Right hindlimb (tissue), 1 donor: ENCODE data around the gene ZNF564.
A peak's percentile ranks its signal among the peaks of the same experiment; 100 is the strongest.
"Not testable (repeated sequence)": the region's sequence is repeated elsewhere in the genome, so short reads cannot be mapped to it uniquely, and the experiment has no call there.

Experiments
- DNase-seq: peaks from one replicate; pipeline ENCODE4 v3.0.0-alpha.2; 2018

ZNF564 gene

DNA sequence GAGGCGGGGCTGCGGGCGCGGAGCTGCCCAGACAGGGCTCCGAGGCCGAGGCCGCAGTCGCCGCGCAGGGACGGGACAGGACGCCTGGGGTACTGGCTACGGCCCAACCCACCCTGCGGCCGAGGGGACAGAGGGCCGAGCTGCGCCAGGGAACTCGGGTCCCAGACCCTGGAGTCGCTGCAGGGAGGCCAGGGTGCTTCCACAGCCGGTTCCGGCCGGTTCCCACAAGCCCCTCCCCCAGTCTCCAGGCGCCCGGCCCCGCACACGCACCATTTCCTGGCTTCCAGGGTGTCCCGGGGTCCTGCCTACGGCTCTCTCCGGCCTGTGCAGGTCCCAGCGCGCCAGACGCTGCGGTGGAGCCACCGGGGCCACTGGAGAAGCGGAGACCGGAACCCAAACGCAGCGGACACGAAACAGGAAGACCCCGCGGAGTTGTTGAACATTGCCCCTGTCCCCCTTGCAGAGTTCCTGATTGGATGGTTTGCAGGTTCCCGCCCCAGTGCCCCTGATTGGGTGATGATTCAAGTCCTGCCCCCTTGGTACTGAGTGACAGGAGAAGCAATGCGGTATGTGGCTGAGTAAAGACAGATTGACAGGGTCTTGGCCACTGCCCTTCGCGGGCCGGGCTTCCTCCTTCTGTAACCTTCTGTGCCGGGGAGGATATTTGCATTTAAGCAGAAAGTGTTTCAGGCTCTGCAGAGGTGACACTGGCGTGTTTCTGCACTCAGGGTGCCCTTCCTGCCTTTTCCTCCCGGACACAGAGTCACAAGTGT is at the start of gene ZNF564:
ZNF564 (minus strand) TSS at position 423 of the 773 bp plus-strand sequence; CDS start at position 273, 150 bp downstream.
- peak; percentile 99 for DNase-seq

- DNase-seq, result no peak
Measured at GRCh38 chr19:12597594-12597993, 46.3 kb upstream of the ZNF564 start.

- DNase-seq, result no peak
Measured at GRCh38 chr19:12596927-12597548, 45.8 kb upstream of the ZNF564 start.

DNA sequence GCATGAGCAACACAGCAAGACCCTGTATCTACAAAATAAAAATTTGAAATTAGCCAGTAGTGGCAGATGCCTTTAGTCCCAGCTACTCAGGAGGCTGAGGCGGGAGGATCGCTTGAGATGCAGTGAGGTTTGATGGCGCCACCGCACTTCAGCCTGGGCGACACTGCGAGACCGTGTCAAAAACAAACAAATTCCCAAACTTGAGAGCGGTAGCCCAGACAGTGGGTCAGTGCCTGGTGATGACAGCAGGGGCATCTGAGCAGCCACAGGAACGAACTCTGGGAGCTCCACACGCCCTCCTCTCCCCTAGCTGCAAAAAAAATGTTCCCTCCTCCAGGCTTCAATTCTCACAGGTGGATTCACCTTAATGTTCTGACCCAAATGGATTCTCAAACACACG is 45.2 kb upstream of the ZNF564 start:
- no peak for DNase-seq

GRCh38 chr19:12581100-12581499 is 29.8 kb upstream of the ZNF564 start:
- DNase-seq, result no peak

DNA sequence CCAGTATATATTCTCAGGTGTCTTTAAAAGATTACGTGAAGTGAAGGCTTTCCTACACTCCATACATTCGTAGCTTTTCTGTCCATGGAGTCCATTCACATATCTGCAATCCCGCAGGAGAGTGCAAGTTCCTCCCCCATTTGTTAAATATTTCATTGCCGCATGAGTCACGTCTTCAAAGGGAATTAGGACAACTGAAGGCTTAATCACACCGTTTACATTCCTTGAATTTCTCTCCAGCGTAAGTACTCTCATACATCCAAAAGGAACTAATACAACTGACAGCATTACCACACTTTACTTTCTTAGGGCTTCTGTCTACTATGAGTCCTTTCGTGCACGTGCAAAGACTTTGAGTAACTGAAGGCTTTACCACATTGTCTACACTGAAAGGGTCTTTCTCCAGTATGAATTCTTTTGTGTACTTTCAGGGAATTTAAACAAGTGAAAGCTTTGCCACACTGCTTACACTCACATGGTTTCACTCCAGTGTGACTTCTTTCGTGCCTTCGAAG is 29.0 kb upstream of the ZNF564 start:
- DNase-seq, result no peak

GRCh38 chr19:12578641-12579040 is 27.4 kb upstream of the ZNF564 start:
- no peak for DNase-seq

GRCh38 chr19:12574036-12574435 is 22.8 kb upstream of the ZNF564 start:
- no peak for DNase-seq

DNA sequence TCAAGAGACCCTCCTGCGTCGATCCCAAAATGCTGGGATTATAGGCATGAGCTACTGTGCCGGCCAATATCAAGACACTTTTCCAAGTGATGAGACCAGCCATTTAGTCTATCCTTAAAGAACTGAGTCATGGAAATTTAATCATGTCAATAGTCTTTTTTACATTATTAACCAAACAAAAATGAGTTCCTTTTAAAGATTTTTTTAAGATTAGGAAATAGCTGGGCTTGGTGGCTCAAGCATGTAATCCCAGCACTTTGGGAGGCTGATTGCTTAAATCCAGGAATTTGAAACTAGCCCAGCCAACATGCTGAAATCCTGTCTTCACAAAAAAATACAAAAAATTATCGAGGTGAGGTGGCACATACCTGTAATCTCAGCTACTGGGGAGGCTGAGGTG is 16.7 kb upstream of the ZNF564 start:
- no peak for DNase-seq

DNA sequence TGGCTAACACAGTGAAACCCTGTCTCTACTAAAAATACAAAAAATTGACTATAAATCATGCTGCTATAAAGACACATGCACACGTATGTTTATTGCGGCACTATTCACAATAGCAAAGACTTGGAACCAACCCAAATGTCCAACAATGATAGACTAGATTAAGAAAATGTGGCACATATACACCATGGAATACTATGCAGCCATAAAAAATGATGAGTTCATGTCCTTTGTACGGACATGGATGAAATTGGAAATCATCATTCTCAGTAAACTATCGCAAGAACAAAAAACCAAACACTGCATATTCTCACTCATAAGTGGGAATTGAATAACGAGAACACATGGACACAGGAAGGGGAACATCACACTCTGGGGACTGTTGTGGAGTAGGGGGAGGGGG is 15.1 kb upstream of the ZNF564 start:
- DNase-seq, result not testable (repeated sequence)

- peak; percentile 90 for DNase-seq
Measured at GRCh38 chr19:12564016-12564664, 12.9 kb upstream of the ZNF564 start.

DNA sequence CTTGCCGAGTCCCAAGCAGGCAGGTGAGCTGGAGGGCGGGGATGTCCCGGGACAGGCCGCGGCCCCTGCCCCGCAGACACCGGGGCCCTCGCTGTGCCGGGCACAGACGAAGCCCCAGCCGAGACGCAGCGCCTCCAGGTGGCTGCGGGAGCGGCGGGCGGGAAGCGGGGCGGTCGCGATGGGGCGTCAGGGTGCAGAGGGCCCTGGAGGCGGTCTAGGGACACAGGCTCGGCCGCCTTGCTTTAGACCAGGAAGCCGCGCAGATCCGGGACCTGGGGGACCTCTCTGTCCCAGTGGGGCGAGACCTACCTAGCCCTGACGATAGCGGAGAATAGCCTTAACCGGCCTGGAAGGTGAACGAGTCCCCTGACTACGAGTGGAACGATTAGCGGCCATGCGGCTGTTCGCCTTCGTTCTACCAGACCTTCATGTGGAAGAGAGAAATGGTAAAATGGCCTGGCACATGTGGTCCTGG is 4.2 kb upstream of the ZNF564 start:
- DNase-seq, result no peak

- DNase-seq, result no peak
Measured at GRCh38 chr19:12546903-12547302, 4.4 kb downstream of the ZNF564 start.

- no peak for DNase-seq
Measured at GRCh38 chr19:12546068-12546467, 5.2 kb downstream of the ZNF564 start.

DNA sequence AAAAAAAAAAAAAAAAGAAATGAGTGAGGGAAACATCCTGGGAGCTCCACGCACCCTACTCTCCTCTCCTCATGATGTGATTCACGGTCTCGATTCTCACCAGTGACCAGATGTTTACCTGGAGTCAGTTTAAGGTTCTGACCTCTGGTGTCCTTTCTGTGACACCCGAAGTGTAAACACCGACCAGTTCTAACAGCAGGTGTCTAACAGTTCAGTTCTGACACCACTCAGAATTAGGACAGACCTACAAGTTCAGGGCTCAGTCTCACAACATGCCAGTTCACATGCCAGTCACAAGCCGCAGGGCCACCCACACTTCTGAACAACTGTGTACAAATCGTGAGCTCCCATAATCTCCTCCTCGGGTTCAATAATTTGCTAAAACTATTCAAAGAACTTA is 6.0 kb downstream of the ZNF564 start:
- no peak for DNase-seq

GRCh38 chr19:12544401-12544876 is 6.8 kb downstream of the ZNF564 start:
- no peak for DNase-seq

DNA sequence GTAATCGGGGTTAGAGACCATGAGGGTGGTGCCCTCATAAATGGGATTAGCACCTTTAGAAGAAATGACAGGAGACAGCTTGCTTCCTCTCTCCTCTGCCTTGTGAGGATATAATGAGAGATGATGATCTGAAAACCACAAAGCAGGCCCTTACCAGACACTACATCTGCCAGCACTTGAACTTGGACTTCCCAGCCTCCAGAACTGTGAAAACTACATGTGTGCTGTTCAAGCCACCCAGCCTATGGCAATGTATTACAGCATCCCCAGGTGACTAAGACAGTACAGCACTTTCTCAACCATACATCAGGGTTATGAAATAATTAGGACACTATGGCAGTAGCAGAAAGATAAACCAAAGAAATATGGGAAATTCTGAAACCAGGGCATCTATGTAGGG is 7.4 kb downstream of the ZNF564 start:
- DNase-seq, result no peak

DNA sequence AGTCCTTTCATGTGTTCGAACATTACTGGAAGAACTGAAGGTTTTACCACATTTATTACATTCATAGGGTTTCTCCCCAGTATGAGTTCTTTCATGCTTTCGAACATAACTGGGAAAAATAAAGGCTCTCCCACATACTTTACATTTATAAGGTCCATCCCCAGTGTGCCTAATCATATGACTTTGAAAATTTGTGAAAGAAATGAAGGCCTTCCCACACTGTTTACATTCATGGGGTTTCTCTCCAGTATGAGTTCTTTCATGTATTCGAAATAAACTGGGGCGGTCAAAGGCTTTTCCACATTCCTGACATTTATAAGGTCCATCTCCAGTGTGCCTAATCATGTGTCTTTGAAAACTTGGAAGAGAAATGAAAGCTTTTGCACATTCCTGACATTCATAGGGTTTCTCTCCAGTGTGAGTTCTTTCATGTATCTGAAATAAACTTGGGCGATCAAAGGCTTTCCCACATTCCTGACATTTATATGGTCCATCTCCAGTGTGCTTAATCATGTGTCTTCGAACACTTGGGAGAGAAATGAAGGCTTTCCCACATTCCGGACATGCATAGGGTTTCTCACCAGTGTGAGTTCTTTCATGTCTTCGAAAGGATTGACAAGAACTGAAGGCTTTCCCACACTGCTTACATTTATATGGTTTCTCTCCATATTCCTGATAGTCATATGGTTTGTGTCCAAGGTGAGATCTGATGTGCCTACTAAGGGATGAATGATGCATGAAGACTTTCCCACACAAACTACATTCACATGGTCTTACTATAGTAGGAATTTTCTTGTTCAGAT is 24.0 kb downstream of the ZNF564 start:
- DNase-seq, result no peak

- no peak for DNase-seq
Measured at GRCh38 chr19:12526542-12526941, 24.7 kb downstream of the ZNF564 start.

DNA sequence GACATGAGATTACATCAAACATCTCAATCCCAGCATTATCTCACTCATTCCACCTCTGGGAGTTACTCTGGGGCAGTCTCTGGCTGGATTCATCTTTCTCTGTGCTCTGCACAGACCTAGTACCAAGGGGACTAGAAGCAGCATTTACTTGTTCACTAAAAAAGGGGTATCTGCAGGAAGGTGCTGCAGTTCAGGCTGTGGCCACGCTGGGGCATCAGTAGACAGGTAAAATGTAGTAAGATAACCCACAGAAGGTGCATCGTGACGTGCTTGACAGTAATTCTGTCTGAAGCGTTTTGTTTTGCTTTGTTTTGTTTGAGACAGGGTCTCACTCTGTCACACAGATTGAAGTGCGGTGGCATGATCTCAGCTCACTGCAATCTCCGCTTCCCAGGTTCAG is 29.3 kb downstream of the ZNF564 start:
- no peak for DNase-seq

GRCh38 chr19:12513531-12514061 is 37.7 kb downstream of the ZNF564 start:
- DNase-seq, result peak; percentile 24

DNA sequence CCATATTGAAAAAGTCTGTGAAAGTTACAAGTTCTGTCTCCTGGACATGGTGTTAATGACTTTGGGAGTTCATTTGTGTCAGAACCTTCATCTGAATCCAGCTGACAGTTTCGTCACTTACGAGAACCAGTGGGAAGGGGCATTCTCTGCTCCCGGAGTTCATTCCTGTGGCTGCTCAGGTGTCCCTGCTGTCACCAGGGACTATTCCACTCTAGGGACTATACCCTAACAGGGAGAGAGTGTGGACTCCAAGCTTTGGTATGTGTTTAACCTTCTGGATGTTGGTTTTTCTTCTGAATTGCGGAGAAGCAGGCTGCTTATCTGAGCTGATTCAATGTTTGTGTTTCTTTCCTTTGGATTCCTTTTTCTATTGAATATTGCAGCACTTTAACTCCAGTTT is 54.2 kb downstream of the ZNF564 start:
- DNase-seq, result no peak
